Osteoblast (primary cell): ENCODE measurements around the gene LHX4. TPM values are rescaled to one million over a fixed set of nuclear protein-coding genes. Genes with fewer than 3 reads are reported as not detected.
"Not testable (repeated sequence)": the region's sequence is repeated elsewhere in the genome, so short reads cannot be mapped to it uniquely, and the experiment has no call there.

Experiments used
- DNase-seq: peaks from one replicate; pipeline ENCODE4 v3.0.0; 2011; ENCODE audit warnings: low spot score, mixed read lengths; ENCODE audit not compliant: insufficient read length; ENCODE audit errors: missing footprints
- H2AFZ ChIP-seq: 2 replicates; pipeline ENCODE4 v1.6.0; 2011; ENCODE audit warnings: mild to moderate bottlenecking, low read length
- H3K27ac ChIP-seq: 2 replicates; pipeline ENCODE4 v1.5.1; 2011; ENCODE audit warnings: mild to moderate bottlenecking, low read depth, low read length, moderate library complexity
- H3K27me3 ChIP-seq: 2 replicates; pipeline ENCODE4 v1.6.0; 2012; ENCODE audit warnings: mild to moderate bottlenecking, control low read depth, inconsistent platforms, low read length, moderate library complexity; ENCODE audit not compliant: insufficient read depth
- H3K36me3 ChIP-seq: 2 replicates; pipeline ENCODE4 v1.5.1; 2011; ENCODE audit warnings: mild to moderate bottlenecking, low read length, control low read depth, moderate library complexity; ENCODE audit not compliant: insufficient read depth
- H3K4me1 ChIP-seq: 2 replicates; pipeline ENCODE4 v1.5.1; 2011; ENCODE audit warnings: mild to moderate bottlenecking, low read length, control low read depth, moderate library complexity; ENCODE audit not compliant: insufficient read depth
- H3K4me2 ChIP-seq: 2 replicates; pipeline ENCODE4 v1.6.0; 2011; ENCODE audit warnings: mild to moderate bottlenecking, low read length; ENCODE audit not compliant: insufficient read depth
- H3K4me3 ChIP-seq: fragments of 200-600 bp; sonication (generic); 3 replicates; pipeline ENCODE4 v1.5.1; 2012; ENCODE audit warnings: mild to moderate bottlenecking, low read length, inconsistent platforms; ENCODE audit not compliant: insufficient read depth
- H3K79me2 ChIP-seq: 2 replicates; pipeline ENCODE4 v1.6.0; 2012; ENCODE audit warnings: mild to moderate bottlenecking, low read length, control low read depth, inconsistent platforms; ENCODE audit not compliant: insufficient read depth
- H3K9me3 ChIP-seq: 2 replicates; pipeline ENCODE4 v1.5.1; 2011; ENCODE audit warnings: low read depth, low read length, control low read depth
- H4K20me1 ChIP-seq: 2 replicates; pipeline ENCODE4 v1.6.0; 2012; ENCODE audit warnings: mild to moderate bottlenecking, low read length, control low read depth; ENCODE audit not compliant: insufficient read depth
- CTCF ChIP-seq: IDR thresholded peaks from 2 replicates; pipeline ENCODE4 v1.5.1; 2011; ENCODE audit warnings: mild to moderate bottlenecking, low read depth, low read length, moderate library complexity; ENCODE audit errors: extremely low read depth
- total RNA-seq: library from RNA; depleted of rRNA; stranded (reverse); fragments of >200 nt; gene quantifications from 2 replicates; pipeline ENCODE4 v1.2.3, GENCODE V29; 2012

The LHX4 gene
- total RNA-seq, 1 donor: not detected

GRCh38 chr1:180199018-180199417 is 31.0 kb upstream of the LHX4 start:
- H3K4me3 ChIP-seq: no peak overlapping the region
- H3K4me2 ChIP-seq: no peak overlapping the region
- no peaks in the 10 kb centered on the region for H3K27me3 ChIP-seq
- H3K79me2 ChIP-seq: no peaks in the 10 kb centered on the region
- peak; percentile 45 for DNase-seq
- H3K4me1 ChIP-seq: no peaks in the 10 kb centered on the region
- no peak for TF ChIP-seq CTCF
- H3K27ac ChIP-seq: no peak overlapping the region
- H2AFZ ChIP-seq: no peak overlapping the region
- H3K36me3 ChIP-seq: peaks cover 47% of the 10 kb centered on the region
- no peaks in the 10 kb centered on the region for H3K9me3 ChIP-seq
- H4K20me1 ChIP-seq: peaks cover 36% of the 10 kb centered on the region

- no peaks in the 10 kb centered on the region for H3K9me3 ChIP-seq
- H3K36me3 ChIP-seq: peaks cover 24% of the 10 kb centered on the region
- peaks cover 25% of the 10 kb centered on the region for H4K20me1 ChIP-seq
- no peak overlapping the region for H3K27ac ChIP-seq
- no peak overlapping the region for H3K4me3 ChIP-seq
- H3K4me1 ChIP-seq: no peaks in the 10 kb centered on the region
- H3K27me3 ChIP-seq: no peaks in the 10 kb centered on the region
- no peaks in the 10 kb centered on the region for H3K79me2 ChIP-seq
- DNase-seq: peak; percentile 77
- H3K4me2 ChIP-seq: no peak overlapping the region
- H2AFZ ChIP-seq: no peak overlapping the region
- TF ChIP-seq CTCF: no peak
Observed at GRCh38 chr1:180201451-180202200, 28.4 kb upstream of the LHX4 start.

DNA sequence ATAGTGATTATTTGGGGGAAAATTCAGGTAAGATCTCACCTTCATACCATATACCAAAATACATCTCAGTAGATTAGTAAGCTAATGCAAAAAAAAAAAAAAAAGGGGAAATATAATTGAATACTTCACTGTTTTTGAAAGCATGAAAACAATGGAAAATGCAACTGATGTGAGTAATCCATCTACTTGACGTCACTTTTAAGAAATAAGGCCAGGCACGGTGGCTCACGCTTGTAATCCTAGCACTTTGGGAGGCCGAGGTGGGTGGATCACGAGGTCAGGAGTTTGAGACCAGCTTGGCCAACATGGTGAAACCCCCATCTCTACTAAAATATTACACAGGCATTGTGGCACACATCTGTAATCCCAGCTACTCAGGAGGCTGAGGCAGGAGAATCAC is 27.5 kb upstream of the LHX4 start:
- DNase-seq: peak; percentile 10
- H3K4me2 ChIP-seq, H3K27me3 ChIP-seq, H2AFZ ChIP-seq, H3K4me1 ChIP-seq, H3K79me2 ChIP-seq, H3K27ac ChIP-seq, H3K9me3 ChIP-seq, H3K4me3 ChIP-seq: not testable (repeated sequence)
- H3K36me3 ChIP-seq: peaks cover 23% of the 10 kb centered on the region
- H4K20me1 ChIP-seq: peaks cover 20% of the 10 kb centered on the region

- Histone ChIP-seq H3K27me3 (no peaks in the 10 kb centered on the region), H2AFZ (no peak overlapping the region), H3K27ac (no peak overlapping the region), H3K4me1 (no peaks in the 10 kb centered on the region), H3K4me3 (no peak overlapping the region), H3K4me2 (no peak overlapping the region), H4K20me1 (peaks cover 16% of the 10 kb centered on the region), H3K79me2 (no peaks in the 10 kb centered on the region), H3K9me3 (no peaks in the 10 kb centered on the region), H3K36me3 (peaks cover 6% of the 10 kb centered on the region)
- TF ChIP-seq CTCF: no peak
- DNase-seq: peak; percentile 22
Observed at GRCh38 chr1:180204231-180204630, 25.8 kb upstream of the LHX4 start.
